VCaP (cell line): ENCODE measurements around the gene HNRNPUL1.

Source experiments
- H3K27ac ChIP-seq: fragments of 450-650 bp; 2 replicates; pipeline ENCODE4 v1.5.1; 2017
- CTCF ChIP-seq: fragments of 450-650 bp; conservative IDR thresholded peaks from 2 replicates; pipeline ENCODE4 v1.5.1; 2017; ENCODE audit warnings: mild to moderate bottlenecking, moderate library complexity

Gene HNRNPUL1

GRCh38 chr19:41298348-41298964 lies 34.3 kb downstream of the HNRNPUL1 start:
- no peak overlapping the region for H3K27ac ChIP-seq
- TF ChIP-seq CTCF = no peak

- TF ChIP-seq CTCF = no peak
- no peak overlapping the region for H3K27ac ChIP-seq
These were observed 35.0 kb downstream of the HNRNPUL1 start for GRCh38 chr19:41299046-41299754.

- TF ChIP-seq CTCF = no peak
- H3K27ac ChIP-seq = no peak overlapping the region
These were observed 35.5 kb downstream of the HNRNPUL1 start for GRCh38 chr19:41299755-41300089.

GRCh38 chr19:41300555-41300954 lies 36.4 kb downstream of the HNRNPUL1 start:
- TF ChIP-seq CTCF = no peak
- no peak overlapping the region for H3K27ac ChIP-seq

GRCh38 chr19:41302624-41303351 lies 38.6 kb downstream of the HNRNPUL1 start:
- no peak for TF ChIP-seq CTCF
- H3K27ac ChIP-seq = no peak overlapping the region

GRCh38 chr19:41303954-41304353 lies 39.8 kb downstream of the HNRNPUL1 start:
- no peak overlapping the region for H3K27ac ChIP-seq
- TF ChIP-seq CTCF = no peak

GRCh38 chr19:41304706-41305483 lies 40.7 kb downstream of the HNRNPUL1 start:
- H3K27ac ChIP-seq = no peak overlapping the region; the same call in 1 of the 2 replicates
- TF ChIP-seq CTCF = no peak
